GM18508 (cell line): ENCODE measurements around the gene DYRK1A.

Source experiments
- ATAC-seq: cut with Tn5 transposase; IDR thresholded peaks from one replicate; pipeline ENCODE4 v1.9.1; 2021; ENCODE audit warnings: moderate number of reproducible peaks; ENCODE audit not compliant: insufficient read depth, unreplicated experiment

DYRK1A gene

GRCh38 chr21:37561941-37562919 lies 195.7 kb downstream of the DYRK1A start:
- ATAC-seq = no peak

DNA sequence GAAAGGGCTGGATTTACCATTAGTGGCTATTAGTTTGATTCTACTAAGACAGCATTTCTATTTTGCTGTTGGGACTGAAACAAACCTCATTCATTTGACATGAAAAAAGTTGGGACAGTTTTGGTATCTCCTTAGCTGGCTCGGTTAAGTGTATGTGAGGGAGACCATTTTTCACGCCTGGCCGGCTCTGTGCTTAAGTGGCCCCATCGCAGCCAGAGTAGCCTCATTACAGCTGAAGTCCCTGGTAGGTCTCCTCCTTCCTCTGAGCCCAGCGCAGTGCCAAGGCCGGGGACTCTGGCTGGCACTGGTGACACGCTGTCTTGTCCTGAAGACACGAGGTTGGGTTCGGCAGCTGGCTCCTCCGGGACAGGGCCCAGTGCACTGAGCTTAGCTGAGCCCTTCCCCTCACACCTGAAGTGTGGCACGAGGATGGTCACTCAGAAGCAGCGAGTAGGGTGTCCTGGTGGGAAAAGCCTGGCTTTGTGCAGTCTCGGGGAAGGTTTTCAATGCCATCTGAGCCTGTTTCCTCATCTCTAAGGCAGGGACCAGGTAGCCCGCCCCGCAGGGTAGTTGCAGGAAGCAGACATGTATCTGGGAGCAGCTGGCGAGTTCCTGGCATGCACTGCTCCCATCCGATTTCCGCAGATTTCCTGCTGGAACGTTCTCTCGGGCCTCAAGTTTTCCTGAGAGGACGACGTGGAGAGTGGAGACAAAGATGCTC lies 196.5 kb downstream of the DYRK1A start:
- ATAC-seq = no peak

- peak; percentile 52 for ATAC-seq
Measured at GRCh38 chr21:37563641-37564340, 197.2 kb downstream of the DYRK1A start.

GRCh38 chr21:37564341-37564923 lies 197.9 kb downstream of the DYRK1A start:
- ATAC-seq = peak; percentile 34

GRCh38 chr21:37564924-37565529 lies 198.5 kb downstream of the DYRK1A start:
- peak; percentile 1 for ATAC-seq

DNA sequence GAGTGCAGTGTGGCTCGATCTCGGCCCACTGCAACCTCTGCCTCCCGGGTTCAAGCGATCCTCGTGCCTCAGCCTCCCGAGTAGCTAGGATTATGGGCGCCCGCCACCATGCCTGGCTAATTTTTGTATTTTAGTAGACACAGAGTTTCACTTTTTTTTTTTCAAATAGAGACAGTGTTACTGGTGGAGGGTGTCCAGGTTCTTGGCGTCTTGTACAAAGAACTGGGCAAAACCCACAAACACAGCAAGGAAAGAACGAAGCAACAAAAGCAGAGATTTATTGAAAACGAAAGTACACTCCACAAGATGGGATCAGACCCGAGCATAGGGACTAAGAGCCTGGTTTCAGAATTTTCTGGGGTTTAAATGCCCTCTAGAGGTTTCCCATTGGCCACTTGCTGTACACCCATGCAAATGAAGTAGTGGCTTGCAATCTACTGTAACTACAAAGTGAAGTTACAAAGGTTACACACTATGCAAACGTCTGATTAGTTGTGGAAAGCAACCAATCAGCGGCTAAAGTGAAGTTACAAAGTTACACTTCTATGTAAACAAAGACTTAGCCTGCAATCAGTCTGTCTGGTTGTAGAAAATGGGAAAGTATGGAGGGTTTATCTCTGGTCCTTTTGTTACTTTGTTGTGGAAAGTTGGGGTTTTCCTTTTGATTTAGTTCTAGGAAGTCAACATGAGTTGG lies 199.1 kb downstream of the DYRK1A start:
- ATAC-seq = no peak

GRCh38 chr21:37566790-37567615 lies 200.4 kb downstream of the DYRK1A start:
- ATAC-seq = no peak

GRCh38 chr21:37568415-37568814 lies 201.8 kb downstream of the DYRK1A start:
- ATAC-seq = no peak

- no peak for ATAC-seq
Measured at GRCh38 chr21:37568916-37569315, 202.3 kb downstream of the DYRK1A start.

GRCh38 chr21:37571442-37571841 lies 204.9 kb downstream of the DYRK1A start:
- ATAC-seq = no peak

DNA sequence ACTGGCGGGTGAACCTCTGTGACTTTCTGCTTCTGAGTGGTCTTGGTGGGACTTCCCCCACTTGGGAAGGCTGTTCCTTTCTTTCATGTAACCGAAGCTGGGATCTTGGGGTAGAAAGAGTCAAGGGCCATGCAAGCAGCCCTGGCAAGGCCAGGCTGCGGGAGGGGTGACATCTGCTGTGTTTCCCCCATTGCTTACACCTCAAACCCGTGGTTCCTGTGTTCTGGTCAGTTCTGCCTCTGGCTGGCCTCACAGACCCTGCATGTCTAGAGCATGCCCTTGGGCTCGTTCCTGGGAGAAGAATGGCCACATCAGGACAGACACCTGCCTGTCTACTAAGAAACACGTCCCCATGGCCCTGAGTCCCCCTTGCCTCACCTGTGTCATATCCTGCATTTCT lies 207.7 kb downstream of the DYRK1A start:
- ATAC-seq = no peak

DNA sequence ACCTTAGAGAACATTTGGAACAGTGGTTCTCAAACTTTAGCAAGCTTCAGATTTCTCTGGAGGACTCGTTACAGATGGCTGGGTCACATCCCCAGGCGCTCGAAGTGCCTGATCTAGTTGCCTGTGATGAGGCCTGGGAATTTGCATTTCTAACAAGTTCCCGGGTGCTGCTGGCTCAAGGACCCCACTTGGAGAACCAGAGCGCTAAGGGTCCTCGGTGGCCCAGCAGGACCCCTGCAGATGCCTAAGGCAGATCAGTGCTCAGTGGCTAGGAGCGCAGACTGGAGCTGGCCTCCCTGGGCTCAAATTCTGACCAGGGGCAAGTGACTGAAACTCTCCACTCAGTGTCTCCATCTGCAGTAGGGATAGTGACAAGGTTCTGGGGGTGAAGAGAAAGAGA lies 208.2 kb downstream of the DYRK1A start:
- no peak for ATAC-seq

- no peak for ATAC-seq
Measured at GRCh38 chr21:37575580-37575979, 209.0 kb downstream of the DYRK1A start.
